Peyer's patch (tissue), 4 donors: ENCODE results near the gene RSAD1.

Experiments used
- POLR2A ChIP-seq, 2 donors: fragments of 450-650 bp; IDR thresholded peaks; one replicate each; pipeline ENCODE4 v1.5.1; 2017; ENCODE audit warnings: antibody characterized with exemption in 2 of 2, mild to moderate bottlenecking in 2 of 2, moderate library complexity in 2 of 2
- TF ChIP-seq, protein P1 (sequence below), 6 experiments: fragments of 450-650 bp in 4 of 6; fragments of 200-600 bp in 2 of 6; sonication (generic) in 1 of 6; IDR thresholded peaks; one replicate each; pipeline ENCODE4 v1.5.1; 2017 to 2019; ENCODE audit warnings: antibody characterized with exemption in 6 of 6, mild to moderate bottlenecking in 3 of 6, moderate library complexity in 1 of 6

DNA sequence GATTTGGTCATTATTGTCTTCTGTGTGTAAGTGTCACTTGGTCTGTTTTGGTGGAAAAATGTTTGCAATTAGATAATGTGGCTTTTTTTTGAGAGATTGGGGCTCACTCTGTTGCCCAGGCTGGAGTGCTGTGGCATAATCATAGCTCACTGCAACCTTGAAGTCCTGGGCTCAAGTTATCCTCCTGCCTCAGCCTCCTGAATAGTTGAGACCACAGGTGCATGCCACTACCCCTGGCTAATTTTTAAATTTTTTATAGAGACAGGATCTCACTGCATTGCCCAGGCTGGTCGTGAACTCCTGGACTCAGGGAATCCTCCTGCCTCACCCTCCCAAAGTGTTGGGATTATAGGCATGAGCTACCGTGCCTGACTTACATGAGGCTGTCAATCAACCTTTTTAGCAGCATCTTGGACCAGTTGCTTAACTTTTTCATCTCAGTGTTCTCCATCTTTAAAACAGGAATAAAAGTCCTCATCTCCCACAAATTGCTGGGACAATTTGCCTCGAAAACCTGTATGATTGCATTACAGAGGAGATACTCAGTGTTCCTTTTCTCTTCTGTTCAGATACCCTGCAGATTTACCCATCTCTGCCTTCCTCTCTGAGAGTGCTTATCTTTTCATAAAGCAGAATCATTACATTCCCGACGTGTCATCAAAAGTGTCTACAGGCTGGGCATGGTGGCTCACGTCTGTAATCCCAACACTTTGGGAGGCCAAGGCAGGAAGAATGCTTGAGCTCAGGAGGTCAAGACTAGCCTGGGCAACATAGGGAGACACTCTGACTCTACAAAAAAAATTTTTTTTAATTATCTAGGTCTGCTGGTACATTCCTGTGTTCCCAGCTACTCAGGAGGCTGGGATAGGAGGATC lies 33.6 kb upstream of the RSAD1 start:
- TF ChIP-seq, protein P1, sequence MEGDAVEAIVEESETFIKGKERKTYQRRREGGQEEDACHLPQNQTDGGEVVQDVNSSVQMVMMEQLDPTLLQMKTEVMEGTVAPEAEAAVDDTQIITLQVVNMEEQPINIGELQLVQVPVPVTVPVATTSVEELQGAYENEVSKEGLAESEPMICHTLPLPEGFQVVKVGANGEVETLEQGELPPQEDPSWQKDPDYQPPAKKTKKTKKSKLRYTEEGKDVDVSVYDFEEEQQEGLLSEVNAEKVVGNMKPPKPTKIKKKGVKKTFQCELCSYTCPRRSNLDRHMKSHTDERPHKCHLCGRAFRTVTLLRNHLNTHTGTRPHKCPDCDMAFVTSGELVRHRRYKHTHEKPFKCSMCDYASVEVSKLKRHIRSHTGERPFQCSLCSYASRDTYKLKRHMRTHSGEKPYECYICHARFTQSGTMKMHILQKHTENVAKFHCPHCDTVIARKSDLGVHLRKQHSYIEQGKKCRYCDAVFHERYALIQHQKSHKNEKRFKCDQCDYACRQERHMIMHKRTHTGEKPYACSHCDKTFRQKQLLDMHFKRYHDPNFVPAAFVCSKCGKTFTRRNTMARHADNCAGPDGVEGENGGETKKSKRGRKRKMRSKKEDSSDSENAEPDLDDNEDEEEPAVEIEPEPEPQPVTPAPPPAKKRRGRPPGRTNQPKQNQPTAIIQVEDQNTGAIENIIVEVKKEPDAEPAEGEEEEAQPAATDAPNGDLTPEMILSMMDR (IDR thresholded peaks at IDR 0.05): no peak
- TF ChIP-seq POLR2A (IDR thresholded peaks at IDR 0.05): no peak
